Keratinocyte (primary cell): ENCODE data around the gene LIN28A. TPM values are rescaled to one million over a fixed set of nuclear protein-coding genes. Genes with fewer than 3 reads are reported as not detected.

Experiments
- DNase-seq: peaks from one replicate; pipeline ENCODE4 v3.0.0-alpha.2; 2011; ENCODE audit warnings: low read depth, missing footprints, low spot score
- FAIRE-seq: peaks from 2 replicates; lab custom pipeline; 2011; peaks lifted over from hg19 to GRCh38; lab: Jason Lieb, UNC
- H2AFZ ChIP-seq: 2 replicates; pipeline ENCODE4 v1.6.0; 2012; ENCODE audit warnings: low read length, control low read depth, inconsistent platforms; ENCODE audit not compliant: control insufficient read depth
- H3K27ac ChIP-seq: 2 replicates; pipeline ENCODE4 v1.5.1; 2011; ENCODE audit warnings: low read length; ENCODE audit not compliant: control insufficient read depth, insufficient read depth
- H3K27me3 ChIP-seq: 3 replicates; pipeline ENCODE4 v1.6.0; 2011; ENCODE audit warnings: low read length; ENCODE audit not compliant: control insufficient read depth, insufficient read depth; ENCODE audit errors: extremely low read depth
- H3K36me3 ChIP-seq, 2 experiments: 2 replicates in 1 of 2; 3 replicates in 1 of 2; pipeline ENCODE4 v1.5.1; 2011; ENCODE audit warnings: low read length in 2 of 2, mild to moderate bottlenecking in 1 of 2; ENCODE audit not compliant: control insufficient read depth in 2 of 2, insufficient read depth in 2 of 2; ENCODE audit errors: extremely low read depth in 1 of 2
- H3K4me1 ChIP-seq: 3 replicates; pipeline ENCODE4 v1.5.1; 2011; ENCODE audit warnings: low read length; ENCODE audit not compliant: control insufficient read depth, insufficient read depth; ENCODE audit errors: extremely low read depth
- H3K4me2 ChIP-seq: 3 replicates; pipeline ENCODE4 v1.6.0; 2011; ENCODE audit warnings: low read depth, low read length; ENCODE audit not compliant: control insufficient read depth, insufficient read depth; ENCODE audit errors: extremely low read depth
- H3K4me3 ChIP-seq, 3 experiments: fragments of 200-600 bp in 1 of 3; sonication (generic) in 1 of 3; 2 replicates in 2 of 3; 3 replicates in 1 of 3; pipeline ENCODE4 v1.5.1; 2011 to 2016; ENCODE audit warnings: low read length in 3 of 3, mild to moderate bottlenecking in 3 of 3, control low read depth in 2 of 3, inconsistent platforms in 1 of 3, low read depth in 1 of 3, mixed read lengths in 1 of 3, mixed run types in 1 of 3, moderate library complexity in 1 of 3; ENCODE audit not compliant: control insufficient read depth in 2 of 3, insufficient read depth in 2 of 3; ENCODE audit errors: extremely low read depth in 1 of 3
- H3K79me2 ChIP-seq: 2 replicates; pipeline ENCODE4 v1.6.0; 2012; ENCODE audit warnings: low read length; ENCODE audit not compliant: control insufficient read depth, insufficient read depth
- H3K9ac ChIP-seq: 3 replicates; pipeline ENCODE4 v1.6.0; 2011; ENCODE audit warnings: low read length; ENCODE audit not compliant: control insufficient read depth, insufficient read depth; ENCODE audit errors: extremely low read depth
- H3K9me1 ChIP-seq: 3 replicates; pipeline ENCODE4 v1.6.0; 2011; ENCODE audit warnings: low read length; ENCODE audit not compliant: control insufficient read depth, insufficient read depth; ENCODE audit errors: extremely low read depth
- H3K9me3 ChIP-seq: 2 replicates; pipeline ENCODE4 v1.5.1; 2012; ENCODE audit warnings: low read depth, low read length; ENCODE audit not compliant: control insufficient read depth
- H4K20me1 ChIP-seq: 3 replicates; pipeline ENCODE4 v1.6.0; 2011; ENCODE audit warnings: low read length; ENCODE audit not compliant: control insufficient read depth, insufficient read depth; ENCODE audit errors: extremely low read depth
- EZH2 ChIP-seq: IDR thresholded peaks from one replicate; pipeline ENCODE4 v1.6.1; 2012; ENCODE audit warnings: inconsistent platforms, mild to moderate bottlenecking, low read length, moderate library complexity
- dilution Hi-C: fragments of 300-500 bp; cut with MboI; formaldehyde crosslinking; loops from one replicate; pipeline ENCODE4 v1.7.0; 2020; ENCODE audit warnings: low sequenced_read_pairs; ENCODE audit not compliant: extremely low pct_ligation_motif_present
- polyA plus RNA-seq, 5 experiments: library from polyadenylated mRNA; depleted of rRNA in 3 of 5; stranded (reverse) in 3 of 5; stranded (forward) in 1 of 5; unstranded in 1 of 5; fragments of >200 nt; gene quantifications; 1 replicate in 1 of 5; 2 replicates in 3 of 5; 3 replicates in 1 of 5; pipeline versions ENCODE4 v1.2.1 to v1.2.3, GENCODE V29; 2011 to 2012; ENCODE audit warnings: missing spikeins in 2 of 5, low read depth in 1 of 5, low replicate concordance in 1 of 5
- TF ChIP-seq, protein P1 (sequence below), 3 experiments: IDR thresholded peaks in 1 of 3; conservative IDR thresholded peaks in 1 of 3; optimal IDR thresholded peaks in 1 of 3; 2 replicates in 2 of 3; 3 replicates in 1 of 3; pipeline versions ENCODE3 to v1.5.1; 2011; ENCODE audit warnings: low read length in 3 of 3, mild to moderate bottlenecking in 3 of 3, moderate library complexity in 2 of 3, control low read depth in 1 of 3, inconsistent platforms in 1 of 3; ENCODE audit not compliant: insufficient read depth in 2 of 3; ENCODE audit errors: extremely low read depth in 1 of 3

LIN28A gene
- polyA plus RNA-seq, 1 donor (not counting 4 experiments of a cell fraction or from before 2014, with no cell fraction given), result not detected

DNA sequence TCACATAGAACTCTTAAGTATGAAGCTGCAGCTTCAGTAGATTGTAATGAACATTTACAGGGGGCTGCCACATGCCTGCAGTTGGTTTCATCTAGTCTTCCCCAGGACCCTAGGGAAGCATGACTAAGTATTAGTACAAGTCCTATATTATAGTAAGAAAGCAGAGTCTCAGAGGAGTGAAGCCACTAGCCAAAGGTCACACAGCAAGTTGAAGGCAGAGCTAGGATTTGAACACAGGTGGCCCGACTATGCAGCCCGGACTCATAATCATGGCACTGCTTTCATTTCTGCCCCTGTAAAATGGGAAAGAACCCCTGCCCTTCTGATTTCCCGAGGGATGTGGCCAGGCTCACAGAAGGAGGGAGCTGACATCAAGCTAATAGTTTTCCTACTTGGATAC, 48.3 kb upstream of the LIN28A start:
- H3K79me2 ChIP-seq, result no peaks in the 10 kb centered on the region
- TF ChIP-seq, protein P1, sequence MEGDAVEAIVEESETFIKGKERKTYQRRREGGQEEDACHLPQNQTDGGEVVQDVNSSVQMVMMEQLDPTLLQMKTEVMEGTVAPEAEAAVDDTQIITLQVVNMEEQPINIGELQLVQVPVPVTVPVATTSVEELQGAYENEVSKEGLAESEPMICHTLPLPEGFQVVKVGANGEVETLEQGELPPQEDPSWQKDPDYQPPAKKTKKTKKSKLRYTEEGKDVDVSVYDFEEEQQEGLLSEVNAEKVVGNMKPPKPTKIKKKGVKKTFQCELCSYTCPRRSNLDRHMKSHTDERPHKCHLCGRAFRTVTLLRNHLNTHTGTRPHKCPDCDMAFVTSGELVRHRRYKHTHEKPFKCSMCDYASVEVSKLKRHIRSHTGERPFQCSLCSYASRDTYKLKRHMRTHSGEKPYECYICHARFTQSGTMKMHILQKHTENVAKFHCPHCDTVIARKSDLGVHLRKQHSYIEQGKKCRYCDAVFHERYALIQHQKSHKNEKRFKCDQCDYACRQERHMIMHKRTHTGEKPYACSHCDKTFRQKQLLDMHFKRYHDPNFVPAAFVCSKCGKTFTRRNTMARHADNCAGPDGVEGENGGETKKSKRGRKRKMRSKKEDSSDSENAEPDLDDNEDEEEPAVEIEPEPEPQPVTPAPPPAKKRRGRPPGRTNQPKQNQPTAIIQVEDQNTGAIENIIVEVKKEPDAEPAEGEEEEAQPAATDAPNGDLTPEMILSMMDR (optimal IDR thresholded peaks at IDR 0.05 in 1 of 3, IDR thresholded peaks at IDR 0.05 in 1 of 3, conservative IDR thresholded peaks at IDR 0.05 in 1 of 3; ENCODE audit: extremely low read depth in 1 of 3, insufficient read depth in 2 of 3, low read length in 3 of 3), result no peak
- no peak overlapping the region for H2AFZ ChIP-seq
- H3K4me2 ChIP-seq, result no peak overlapping the region
- no peak overlapping the region for H3K4me3 ChIP-seq
- H3K9ac ChIP-seq, result no peak overlapping the region
- no peaks in the 10 kb centered on the region for H4K20me1 ChIP-seq
- DNase-seq (no peak), FAIRE-seq (no peak)
- H3K9me1 ChIP-seq, result no peaks in the 10 kb centered on the region
- dilution Hi-C loops, result no loop called here
- H3K36me3 ChIP-seq, result no peaks in the 10 kb centered on the region
- H3K4me1 ChIP-seq, result peaks cover 21% of the 10 kb centered on the region
- peaks cover 3% of the 10 kb centered on the region for H3K27me3 ChIP-seq
- no peaks in the 10 kb centered on the region for H3K9me3 ChIP-seq
- H3K27ac ChIP-seq, result no peak overlapping the region

DNA sequence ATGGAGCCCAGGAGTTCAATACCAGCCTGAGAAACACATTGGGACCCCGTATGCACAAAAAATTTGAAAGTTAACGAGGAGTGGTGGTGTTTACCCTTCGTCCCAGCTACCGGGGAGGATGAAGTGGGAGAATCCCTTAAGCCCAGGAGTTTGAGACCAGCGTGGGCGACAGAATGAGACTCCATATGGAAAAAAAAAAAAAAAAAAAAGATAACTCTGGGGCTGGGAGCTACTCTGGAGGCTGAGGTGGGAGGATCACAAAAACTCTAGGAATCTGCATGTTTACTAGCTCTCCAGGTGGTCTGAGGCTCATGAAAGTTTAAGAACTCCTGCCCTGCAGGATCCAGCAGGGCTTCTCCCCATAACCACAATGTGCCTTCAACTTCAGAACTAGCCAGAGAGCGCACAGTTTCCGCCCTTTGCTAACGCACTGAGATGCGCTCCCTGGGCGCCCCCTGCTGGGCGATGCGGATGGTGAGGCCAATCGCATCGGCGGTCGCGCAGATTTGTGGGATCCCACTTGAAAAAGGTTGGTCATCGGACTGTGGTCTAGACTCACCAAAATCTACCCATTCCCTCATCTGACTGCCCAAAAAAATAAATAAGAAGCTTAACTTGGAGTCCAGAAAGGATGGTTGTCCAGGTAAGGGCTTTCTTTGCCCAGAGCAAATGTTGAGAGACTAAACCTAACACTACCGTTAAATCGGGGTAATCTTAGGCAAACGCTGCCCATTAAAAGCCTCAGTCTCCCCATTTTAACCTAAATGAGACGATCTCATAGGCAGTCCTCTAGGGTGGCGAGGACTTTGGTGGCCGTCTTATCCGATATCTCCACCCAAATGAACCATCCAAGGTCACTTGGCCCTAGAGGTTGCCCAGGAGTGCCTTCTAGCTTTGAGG, 46.8 kb upstream of the LIN28A start:
- no peaks in the 10 kb centered on the region for H3K9me3 ChIP-seq
- FAIRE-seq, result peak; percentile 84
- TF ChIP-seq EZH2, result no peak
- TF ChIP-seq, protein P1 (optimal IDR thresholded peaks at IDR 0.05 in 1 of 3, IDR thresholded peaks at IDR 0.05 in 1 of 3, conservative IDR thresholded peaks at IDR 0.05 in 1 of 3; ENCODE audit: extremely low read depth in 1 of 3, insufficient read depth in 2 of 3, low read length in 3 of 3), result peak; percentile 93 to 98 (median 94)
- H3K79me2 ChIP-seq, result no peaks in the 10 kb centered on the region
- H4K20me1 ChIP-seq, result no peaks in the 10 kb centered on the region
- H3K4me2 ChIP-seq, result no peak overlapping the region
- DNase-seq, result no peak
- H3K27ac ChIP-seq, result no peak overlapping the region
- no peak overlapping the region for H3K4me3 ChIP-seq
- peaks cover 10% of the 10 kb centered on the region for H3K4me1 ChIP-seq
- no peak overlapping the region for H3K9ac ChIP-seq
- no peak overlapping the region for H2AFZ ChIP-seq
- H3K36me3 ChIP-seq, result no peaks in the 10 kb centered on the region
- H3K27me3 ChIP-seq, result peaks cover 3% of the 10 kb centered on the region
- dilution Hi-C loops, result no loop called here
- H3K9me1 ChIP-seq, result no peaks in the 10 kb centered on the region
